ENCODE results near the gene GPC5. TPM values are rescaled to one million over a fixed set of nuclear protein-coding genes. Genes with fewer than 3 reads are reported as not detected.

GPC5 gene
- total and polyA plus RNA-seq, 2 of the 13 experiments (the other 11 are each of a cell fraction or from before 2014, with no cell fraction given) = 0.02 to 0.07 TPM

GRCh38 chr13:92054389-92054788, 656.0 kb downstream of the GPC5 start (continued):
- TF ChIP-seq ZSCAN22 (CRISPR knock-in tag; IDR thresholded peaks at IDR 0.05) (no peak), ISL2 (CRISPR knock-in tag; IDR thresholded peaks at IDR 0.05) (peak; percentile 29; the same call in 1 of the 2 replicates), ZNF160 (CRISPR knock-in tag; IDR thresholded peaks at IDR 0.05) (no peak), NCOA2 (CRISPR knock-in tag; IDR thresholded peaks at IDR 0.05) (peak; percentile 43; the same call in 1 of the 2 replicates), ZBTB7A (CRISPR knock-in tag; IDR thresholded peaks at IDR 0.05) (no peak), ZNF136 (CRISPR knock-in tag; IDR thresholded peaks at IDR 0.05; ENCODE audit: low read depth) (no peak), ZFP36 (IDR thresholded peaks at IDR 0.05; ENCODE audit: borderline replicate concordance, low read depth, low read length, partially characterized antibody) (no peak), KLF6 (CRISPR knock-in tag; IDR thresholded peaks at IDR 0.05) (no peak), ZNF234 (CRISPR knock-in tag; conservative IDR thresholded peaks at IDR 0.05) (no peak), ZBTB25 (CRISPR knock-in tag; IDR thresholded peaks at IDR 0.05) (no peak), ZNF282 (IDR thresholded peaks at IDR 0.05; ENCODE audit: partially characterized antibody) (no peak), HNF4A (CRISPR knock-in tag; IDR thresholded peaks at IDR 0.05) (peak; percentile 90), ZNF350 (CRISPR knock-in tag; IDR thresholded peaks at IDR 0.05; ENCODE audit: borderline replicate concordance, low read depth) (no peak), RCOR2 (CRISPR knock-in tag; IDR thresholded peaks at IDR 0.05) (no peak), ZNF329 (CRISPR knock-in tag; IDR thresholded peaks at IDR 0.05; ENCODE audit: low read depth) (no peak), FOXA3 (CRISPR knock-in tag; IDR thresholded peaks at IDR 0.05) (peak; percentile 82), NAIF1 (CRISPR knock-in tag; IDR thresholded peaks at IDR 0.05; ENCODE audit: borderline replicate concordance) (no peak), ASH2L (IDR thresholded peaks at IDR 0.05; ENCODE audit: insufficient read length, low read depth, low read length) (peak; percentile 38), ARHGAP35 (CRISPR knock-in tag; IDR thresholded peaks at IDR 0.05; ENCODE audit: borderline replicate concordance) (no peak), NFATC3 (CRISPR knock-in tag; IDR thresholded peaks at IDR 0.05) (no peak), ZBTB20 (CRISPR knock-in tag; IDR thresholded peaks at IDR 0.05; ENCODE audit: borderline replicate concordance, low read depth) (no peak), TOPORS (CRISPR knock-in tag; IDR thresholded peaks at IDR 0.05) (no peak), SNRNP70 (IDR thresholded peaks at IDR 0.05; ENCODE audit: low read depth, low read length) (no peak), TSC22D2 (CRISPR knock-in tag; IDR thresholded peaks at IDR 0.05; ENCODE audit: borderline replicate concordance) (no peak), NBN (conservative IDR thresholded peaks at IDR 0.05) (no peak), ZNF615 (CRISPR knock-in tag; IDR thresholded peaks at IDR 0.05; ENCODE audit: borderline replicate concordance) (no peak), FOXC1 (CRISPR knock-in tag; IDR thresholded peaks at IDR 0.05; ENCODE audit: borderline replicate concordance) (no peak), ZNF746 (CRISPR knock-in tag; IDR thresholded peaks at IDR 0.05) (no peak), CEBPG (CRISPR knock-in tag; IDR thresholded peaks at IDR 0.05) (peak; percentile 78), NCOR1 (IDR thresholded peaks at IDR 0.05; ENCODE audit: borderline replicate concordance, low read length) (peak; percentile 63; the same call in 1 of the 2 replicates), CENPT (CRISPR knock-in tag; IDR thresholded peaks at IDR 0.05; ENCODE audit: low read depth) (no peak), USF2 (IDR thresholded peaks at IDR 0.05; ENCODE audit: low read depth, low read length) (no peak), USF2 (CRISPR knock-in tag; IDR thresholded peaks at IDR 0.05; ENCODE audit: borderline replicate concordance) (no peak)

Data from HepG2 (cell line).